Activated CD4-positive, alpha-beta T cell treated with anti-CD3 and anti-CD28 coated beads, Interleukin-2, amount 50 U/mL, for 4 hours (primary cell): ENCODE measurements around the gene SUMF1.

ENCODE experiments used
- DNase-seq, 2 experiments: peaks; one replicate each; pipeline ENCODE4 v3.0.0-alpha.2; 2020

The SUMF1 gene

DNA sequence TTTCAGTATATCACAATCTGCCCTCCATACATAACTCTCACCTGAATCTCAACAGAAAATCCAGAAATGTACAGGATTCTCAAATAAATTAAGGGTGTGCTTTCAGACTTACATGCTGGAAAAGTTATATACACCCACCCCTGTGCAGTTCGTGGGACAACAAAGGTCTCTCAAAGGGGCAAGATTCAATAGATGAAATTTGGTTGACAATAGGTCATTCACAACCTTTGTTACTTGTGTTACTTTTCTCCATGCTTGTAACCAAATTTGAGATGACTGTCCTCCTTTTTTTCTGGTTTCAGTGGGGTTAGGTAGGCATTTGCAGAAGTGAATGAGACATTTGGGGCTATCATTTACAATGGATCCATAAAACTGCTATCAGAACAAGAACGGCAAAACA is 91.2 kb downstream of the SUMF1 start:
- DNase-seq = no peak

DNA sequence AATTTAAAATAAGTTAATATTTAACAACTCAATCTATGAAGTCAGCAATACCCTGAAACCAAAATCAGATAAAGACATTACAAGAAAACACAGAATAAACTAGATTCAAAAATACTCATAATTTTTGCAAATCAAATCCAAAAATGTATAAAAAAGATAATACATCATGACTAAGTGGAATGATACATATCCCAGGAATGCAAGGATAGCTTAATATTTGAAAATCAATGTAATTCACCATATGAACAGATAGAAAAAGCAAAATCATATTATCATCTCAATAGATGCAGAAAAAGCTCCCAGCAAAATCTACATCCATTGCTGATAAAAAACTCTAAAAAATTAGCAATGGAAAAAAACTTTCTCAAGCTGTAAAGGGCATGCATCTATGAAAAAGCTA is 93.4 kb downstream of the SUMF1 start:
- DNase-seq = no peak

DNA sequence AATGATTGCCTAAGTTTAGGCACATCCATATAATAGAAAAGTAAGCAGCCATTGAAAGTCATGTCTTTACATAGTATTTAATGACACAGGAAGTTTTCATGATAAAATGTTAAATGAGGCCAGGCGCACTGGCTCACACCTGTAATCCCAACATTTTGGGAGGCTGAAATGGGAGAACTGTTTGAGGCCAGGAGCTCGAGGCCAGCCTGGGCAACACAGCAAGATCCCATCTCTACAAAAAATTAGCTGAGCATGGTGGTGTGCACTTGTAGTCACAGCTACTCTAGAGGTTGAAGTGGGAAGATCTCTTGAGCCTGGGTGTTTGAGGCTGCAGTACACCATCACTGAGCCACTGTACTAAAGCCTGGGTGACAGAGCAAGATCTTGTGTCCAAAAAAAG is 104.5 kb downstream of the SUMF1 start:
- DNase-seq = no peak

DNA sequence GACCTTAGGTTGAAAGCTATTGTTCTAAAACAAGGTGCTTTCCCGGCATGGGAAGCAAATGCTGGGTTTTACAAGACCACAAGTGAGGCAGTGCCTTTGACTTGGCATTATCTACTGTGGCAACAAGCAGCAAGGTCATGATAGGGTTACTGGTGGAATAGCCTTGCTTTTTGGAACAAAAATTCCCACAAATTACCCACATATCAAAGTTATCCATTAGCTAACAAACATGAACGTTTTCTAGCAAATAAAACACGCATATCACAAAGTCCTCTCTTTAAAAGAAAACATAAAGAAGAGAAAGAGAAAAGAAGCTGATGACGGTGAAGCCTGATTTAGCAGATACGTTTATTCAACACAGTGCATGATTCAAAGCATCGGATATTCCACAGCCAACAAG is 106.3 kb downstream of the SUMF1 start:
- no peak for DNase-seq

DNA sequence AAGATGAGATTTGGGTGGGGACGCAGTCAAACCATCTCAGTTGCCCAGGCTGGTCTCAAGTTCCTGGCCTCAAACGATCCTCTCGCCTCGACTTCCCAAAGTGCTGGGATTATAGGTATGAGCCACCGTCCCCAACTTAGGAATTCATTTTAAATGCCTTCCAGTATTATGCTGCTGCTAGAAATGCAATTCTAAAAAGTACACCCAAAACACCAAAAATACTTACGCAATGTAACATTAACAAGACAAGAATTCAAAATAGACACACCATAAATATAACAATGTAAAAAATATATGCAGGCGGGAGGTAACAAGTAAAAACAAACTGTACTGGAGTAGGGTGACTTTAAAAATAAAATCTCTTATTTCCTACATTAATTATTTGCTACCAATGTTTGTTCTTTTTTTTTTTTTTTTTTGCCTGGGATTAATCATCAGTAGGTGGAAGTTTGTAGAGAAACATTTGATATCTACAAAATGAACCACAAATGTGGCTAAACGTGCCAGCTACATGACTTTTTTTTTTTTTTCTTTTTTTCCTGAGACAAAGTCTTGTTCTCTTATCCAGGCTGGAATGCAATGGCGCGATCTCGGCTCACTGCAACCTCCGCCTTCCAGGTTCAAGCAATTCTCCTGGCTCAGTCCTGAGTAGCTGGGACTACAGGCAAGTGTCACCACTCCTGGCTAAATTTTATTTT is 107.1 kb downstream of the SUMF1 start:
- DNase-seq = no peak

DNA sequence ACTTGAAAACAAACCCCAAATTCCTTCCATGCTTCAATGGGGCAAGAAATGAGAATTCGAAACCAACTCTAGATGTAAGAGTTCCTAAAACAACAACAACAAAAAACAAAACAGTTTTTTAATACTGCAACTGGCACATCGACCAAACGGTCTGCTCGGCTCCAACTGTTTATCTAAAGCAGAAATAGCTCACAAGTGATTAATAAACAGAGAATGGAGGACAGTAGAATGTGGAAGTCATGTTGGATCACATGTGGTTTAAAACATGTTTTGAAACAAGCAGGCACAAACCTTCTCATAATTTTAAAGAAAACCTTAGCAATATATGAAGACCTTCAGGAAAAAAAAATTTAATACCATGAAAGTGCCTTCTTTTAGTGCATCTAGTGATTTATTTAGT is 108.8 kb downstream of the SUMF1 start:
- no peak for DNase-seq

DNA sequence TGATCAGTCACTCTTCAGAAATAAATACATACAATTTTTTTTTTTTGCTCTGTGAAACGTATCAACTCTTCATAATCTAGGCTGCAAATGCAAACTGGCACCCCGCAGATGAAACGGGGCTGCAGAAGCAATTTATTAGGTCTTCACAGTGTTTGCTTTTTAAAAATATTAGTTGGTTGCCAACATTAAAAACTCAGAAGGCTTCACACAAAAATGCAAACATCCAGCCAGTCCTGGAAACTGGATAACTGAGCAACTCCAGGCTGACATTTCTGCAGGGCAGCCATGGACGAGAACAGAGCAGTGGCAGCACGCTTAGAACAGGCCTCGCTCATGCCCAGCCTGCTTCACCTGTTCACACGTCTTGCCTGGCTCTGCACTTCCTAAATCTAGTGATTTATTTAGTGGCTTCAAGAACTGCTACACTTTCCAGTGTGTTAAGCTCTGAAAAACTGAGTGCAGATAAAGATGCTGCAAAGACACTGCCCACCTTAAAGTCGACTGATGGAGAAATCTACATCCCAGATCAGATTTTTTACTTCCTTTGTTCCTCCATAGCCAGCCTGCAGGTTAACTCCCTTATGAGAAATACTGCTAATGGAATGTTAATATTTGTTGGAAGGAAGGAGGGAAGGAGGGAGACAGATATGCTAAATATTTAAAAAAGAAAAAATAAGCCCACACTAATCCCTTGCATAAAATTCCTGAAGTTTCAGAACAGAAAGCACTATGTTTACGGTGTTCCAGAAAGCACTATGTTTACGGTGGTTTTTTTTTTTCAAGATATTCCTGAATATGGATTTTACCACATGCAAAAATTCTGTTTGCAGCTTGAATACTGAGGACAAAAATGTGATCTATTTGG is 110.3 kb downstream of the SUMF1 start:
- DNase-seq = no peak

DNA sequence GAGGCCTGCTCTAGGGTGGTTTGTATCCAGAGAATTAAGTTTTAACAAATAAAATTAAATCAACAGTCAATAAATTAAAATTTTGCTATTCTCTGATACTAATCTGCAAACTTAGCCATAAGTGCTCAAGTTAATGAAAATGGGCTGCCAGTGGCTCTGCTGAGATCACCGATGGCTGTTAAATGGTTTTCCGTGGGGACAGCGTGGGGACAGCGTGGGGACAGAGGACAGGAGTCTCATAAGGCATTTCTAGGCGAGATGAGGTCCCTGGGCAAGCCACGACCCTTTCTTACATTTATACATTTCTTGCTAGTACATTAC is 110.9 kb downstream of the SUMF1 start:
- no peak for DNase-seq

DNA sequence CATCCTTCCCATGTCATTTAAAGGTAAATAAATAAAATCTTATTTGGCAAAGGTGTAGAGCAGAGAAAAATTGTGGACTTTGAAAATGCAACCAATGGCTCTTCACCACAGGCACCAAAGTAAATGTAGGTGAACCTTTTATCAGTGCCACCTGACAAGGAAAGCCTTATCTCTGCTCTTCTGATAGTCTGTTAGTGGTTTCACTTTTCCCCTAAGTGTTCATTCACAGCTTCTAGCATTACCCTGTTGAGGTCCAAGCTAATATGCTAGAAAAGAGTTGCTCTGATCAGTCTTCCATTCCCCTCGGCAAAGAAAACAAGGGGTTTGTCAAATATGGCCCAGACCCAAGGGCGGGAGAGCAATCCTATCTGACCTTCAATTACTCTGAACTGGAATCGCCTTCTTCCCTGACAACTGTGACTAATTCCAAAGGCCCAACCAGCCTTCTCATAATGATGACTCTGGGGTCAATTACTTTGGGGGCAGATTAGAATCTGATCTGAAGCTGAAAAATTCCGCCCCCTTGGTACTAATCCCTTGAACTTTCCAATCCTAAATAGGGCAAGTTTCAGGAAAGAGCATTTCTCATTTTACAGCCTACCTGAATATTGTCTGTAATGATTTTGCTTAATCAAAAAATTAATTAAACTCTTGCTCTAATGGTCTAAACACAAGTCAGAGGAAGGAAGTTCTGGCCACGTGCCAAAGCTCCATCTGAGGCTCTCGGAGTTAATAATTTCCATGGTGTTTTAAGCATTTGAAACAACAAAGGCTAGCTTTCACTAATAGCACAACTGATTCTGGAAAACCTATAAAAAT is 111.5 kb downstream of the SUMF1 start:
- no peak for DNase-seq

DNA sequence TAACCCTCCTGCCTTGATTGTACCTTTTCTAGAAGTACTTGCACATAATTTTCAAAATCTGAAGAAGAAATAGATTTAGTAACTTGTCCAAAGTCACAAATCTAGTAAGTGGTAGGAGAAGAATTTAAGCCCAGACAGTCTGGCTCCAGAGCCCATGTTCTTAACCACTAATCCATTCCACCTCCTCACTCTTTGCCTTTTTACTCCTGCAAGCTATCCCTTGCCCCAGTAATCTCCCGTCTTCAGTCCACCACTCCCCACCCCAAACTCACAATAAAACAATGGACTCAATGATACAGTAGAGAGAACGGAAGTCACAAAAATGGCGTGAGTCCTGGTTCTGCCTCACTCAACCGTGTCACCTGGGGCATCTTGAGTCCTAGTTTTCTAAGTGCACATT is 115.2 kb downstream of the SUMF1 start:
- DNase-seq = no peak

DNA sequence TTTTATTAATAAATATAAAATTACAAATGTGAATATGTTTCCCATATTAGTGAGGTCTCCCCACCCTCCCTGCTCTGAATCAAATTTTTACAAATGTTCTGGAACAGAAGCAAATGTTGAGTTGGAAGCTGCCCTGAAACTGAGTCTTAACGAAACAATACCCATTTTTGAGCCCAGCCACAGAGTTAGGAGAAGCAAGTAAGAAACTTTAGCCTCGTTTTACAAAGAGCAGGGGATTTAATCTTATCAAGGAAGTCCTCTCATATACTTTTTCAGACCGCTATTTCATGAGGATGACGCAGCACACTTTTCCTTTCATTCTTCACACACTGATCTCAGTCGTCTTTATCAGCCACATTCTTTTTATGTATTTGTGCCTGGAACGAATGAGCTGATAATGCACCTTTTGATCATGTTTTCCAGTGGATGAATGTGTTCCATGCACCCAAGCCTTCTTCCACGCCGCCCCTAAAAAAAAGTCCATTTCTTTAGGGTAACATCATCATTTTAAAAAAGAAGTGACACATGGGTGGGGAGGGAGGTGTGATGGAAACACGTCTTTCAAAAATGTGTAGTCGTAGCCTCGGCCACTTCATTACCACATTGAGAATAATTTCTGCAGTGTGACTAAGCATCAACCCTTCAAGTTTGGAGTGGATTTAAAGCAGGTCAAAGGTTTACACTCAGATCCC is 115.8 kb downstream of the SUMF1 start:
- peak; percentile 33 to 37 for DNase-seq

DNA sequence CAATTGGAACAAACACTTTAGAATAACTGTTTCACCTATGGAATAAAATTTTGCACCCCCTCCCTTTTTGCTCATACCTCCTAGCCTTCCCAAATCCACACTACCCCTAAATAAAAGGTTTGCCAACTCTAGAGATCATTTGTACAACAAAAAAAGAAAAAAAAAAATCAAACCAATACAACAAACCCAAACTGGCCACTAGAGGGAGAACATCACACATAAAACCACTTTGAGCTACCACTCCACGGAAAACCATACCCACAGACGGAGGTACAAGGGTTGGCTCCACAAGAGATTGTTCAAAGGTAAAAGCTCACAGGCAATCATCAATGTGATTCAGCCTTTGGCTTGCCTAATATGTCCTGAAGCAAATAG is 116.3 kb downstream of the SUMF1 start:
- DNase-seq = peak; percentile 30 to 35

DNA sequence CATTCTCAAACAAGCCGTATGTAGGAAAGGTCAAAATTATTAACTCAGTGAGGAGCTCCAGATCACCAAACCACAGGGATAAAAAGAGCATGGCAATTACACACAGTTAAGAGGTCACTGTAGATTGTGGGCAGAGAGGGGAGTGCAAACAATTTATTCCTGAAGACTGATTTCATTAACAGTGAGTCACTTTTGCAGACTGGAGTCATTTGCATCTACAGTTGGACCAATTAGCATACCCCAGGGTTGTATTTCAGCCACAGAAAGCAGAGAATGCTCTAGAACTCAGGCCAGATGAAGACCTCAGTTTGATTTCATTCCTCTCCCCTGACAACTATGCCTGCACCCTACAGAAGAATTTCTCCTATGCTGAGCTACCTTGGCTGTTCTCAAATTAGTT is 123.8 kb downstream of the SUMF1 start:
- DNase-seq = no peak

DNA sequence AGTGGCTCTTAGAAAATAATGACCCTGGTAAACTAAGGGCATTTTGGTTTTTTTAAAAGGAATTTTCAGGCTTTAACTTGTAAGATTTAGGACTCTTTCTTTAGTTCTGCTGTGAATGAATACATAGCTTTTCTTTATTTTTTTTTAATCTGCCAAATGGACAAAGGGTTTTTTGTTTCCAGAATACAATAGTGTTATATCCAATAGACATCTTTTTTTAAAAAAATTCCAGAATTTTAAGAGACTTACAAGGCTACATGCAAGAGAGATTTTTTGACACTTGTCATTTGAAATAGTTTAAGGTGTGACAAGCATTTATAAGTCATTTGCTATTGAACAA is 125.8 kb downstream of the SUMF1 start:
- DNase-seq = no peak

DNA sequence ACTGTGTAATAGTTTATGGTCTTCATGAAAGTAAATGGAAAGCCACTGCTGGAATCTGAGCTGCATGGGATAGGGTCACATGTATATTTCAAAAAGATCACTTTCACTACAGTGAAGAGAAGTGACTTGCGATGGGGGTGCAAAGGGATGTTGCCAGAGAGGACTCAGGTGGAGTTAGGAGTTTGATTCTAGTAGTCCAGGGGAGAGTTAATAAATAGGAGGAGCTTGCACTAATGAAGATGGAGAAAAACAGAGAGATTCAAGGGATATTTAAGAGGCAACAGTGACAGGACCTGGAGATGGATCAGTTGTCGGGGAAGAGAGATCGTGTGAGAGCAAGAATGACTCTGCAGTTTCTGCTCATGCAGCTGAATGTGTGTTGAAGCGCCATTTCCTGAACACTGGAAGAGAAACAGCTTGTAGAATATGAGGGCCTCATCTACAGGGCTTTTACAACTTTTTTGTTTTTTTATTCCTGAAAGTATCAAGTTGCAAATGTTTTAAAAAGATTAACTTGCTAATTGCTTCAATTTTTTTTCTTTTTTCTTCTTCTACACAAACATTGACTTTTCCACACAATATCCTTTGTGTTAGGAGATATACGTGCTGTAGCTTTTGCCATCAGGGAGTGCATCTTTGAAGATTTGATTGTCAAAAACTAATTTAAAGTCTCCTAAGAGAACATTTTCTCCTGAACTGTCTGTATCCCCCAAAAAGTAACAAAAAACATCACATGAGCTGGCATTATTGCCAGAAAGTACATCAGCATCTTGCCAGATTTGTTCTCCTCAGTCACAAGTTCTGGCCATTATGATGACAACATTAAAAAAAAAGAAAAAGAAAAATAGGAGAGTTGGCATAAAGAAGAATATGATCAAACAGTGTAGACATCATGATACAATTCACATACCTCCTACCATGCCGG is 126.4 kb downstream of the SUMF1 start:
- no peak for DNase-seq

DNA sequence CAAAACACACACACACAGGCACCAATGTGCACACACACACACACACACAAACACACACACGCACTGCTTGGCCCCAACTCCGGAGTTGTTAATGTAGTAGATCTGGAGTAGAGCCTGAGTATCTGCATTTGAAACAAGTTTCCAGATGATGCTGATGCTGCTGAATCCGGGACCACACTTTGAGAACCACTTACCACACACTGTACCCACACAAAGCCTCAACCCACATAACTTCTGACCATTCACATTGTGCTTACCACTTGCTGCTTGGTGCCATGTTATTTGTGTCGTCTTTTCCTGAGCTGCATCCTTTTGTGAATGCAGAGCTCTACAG is 127.0 kb downstream of the SUMF1 start:
- no peak for DNase-seq

DNA sequence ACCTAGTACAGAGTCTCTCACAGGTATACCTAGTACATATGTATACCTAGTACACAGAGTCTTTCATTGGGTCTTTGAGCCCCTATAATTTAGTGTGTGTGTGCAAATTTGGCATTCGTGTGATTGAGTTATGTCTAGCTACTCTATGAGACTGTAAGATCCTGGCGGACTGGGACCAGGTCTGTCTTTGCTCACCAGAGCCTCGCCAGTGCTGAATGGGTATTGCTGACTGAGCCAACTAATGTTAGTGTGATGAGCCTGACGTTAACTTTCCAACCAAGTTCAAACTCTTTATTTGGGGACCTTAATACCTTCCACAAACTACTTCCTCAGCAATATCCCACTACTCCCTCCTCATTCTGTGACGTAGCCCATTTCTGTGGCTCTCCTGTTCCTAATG is 128.3 kb downstream of the SUMF1 start:
- DNase-seq = no peak

DNA sequence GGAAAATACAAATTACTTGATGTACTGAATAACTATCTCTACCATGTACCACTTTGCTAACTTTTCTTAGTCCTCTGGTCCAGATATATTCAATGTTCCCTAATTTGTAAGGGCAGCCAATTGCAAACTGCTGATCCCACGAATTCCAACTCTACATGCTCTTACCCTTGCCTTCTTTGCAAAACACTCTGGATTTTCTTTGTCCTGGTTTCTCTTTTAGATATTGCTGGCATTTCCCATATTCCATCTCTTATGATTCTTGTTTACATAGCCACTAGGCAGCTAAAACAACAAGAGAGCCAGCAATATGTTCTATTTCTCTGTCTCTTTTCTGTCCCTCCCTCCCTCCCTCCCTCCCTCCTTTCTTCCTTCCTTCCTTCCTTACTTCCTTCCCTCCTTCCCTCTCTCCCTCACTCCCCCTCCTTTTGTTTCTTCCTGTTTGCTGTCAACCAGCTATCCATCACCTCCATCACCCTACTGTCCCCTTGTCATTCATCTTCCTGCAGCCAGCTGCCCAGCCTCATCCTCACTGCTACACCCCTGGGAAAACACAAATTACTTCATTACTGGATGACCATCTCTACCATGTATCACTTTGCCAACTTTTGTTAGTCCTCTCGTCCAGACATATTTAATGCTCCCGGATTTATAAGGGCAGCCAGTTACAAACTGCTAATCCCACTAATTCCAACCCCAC is 130.1 kb downstream of the SUMF1 start:
- no peak for DNase-seq

DNA sequence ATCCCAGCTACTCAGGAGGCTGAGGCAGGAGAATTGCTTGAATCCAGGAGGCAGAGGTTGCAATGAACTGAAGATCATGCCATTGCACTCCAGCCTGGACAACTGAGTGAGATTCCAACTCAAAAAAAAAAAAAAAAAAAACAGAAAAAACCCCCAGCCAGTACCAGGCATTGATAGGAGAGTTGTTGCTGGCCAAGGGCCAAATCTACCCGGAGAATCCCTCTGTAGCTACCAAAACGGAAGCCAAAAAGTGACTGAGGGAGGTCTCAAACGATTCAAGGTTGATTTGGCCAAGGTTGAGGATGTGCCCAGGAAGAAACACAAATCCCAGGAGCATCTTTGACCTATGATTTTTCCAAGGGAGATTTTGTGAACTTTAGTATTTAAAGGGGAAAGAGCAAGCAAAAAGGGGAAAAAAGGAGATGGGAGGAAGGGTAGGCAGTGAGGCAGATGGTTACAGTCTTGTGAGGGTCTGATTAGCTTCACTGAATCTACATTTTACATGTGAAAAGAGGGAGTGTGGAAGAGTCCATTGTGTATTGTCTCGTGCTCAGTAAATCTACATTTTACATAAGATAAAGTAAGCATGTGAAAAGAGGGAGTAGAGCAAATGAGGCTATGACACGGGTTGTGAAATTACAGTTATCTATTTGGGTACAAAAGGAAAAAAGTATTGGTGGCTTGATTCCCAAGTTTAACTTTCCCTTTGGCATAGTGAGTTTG is 131.1 kb downstream of the SUMF1 start:
- DNase-seq = no peak

DNA sequence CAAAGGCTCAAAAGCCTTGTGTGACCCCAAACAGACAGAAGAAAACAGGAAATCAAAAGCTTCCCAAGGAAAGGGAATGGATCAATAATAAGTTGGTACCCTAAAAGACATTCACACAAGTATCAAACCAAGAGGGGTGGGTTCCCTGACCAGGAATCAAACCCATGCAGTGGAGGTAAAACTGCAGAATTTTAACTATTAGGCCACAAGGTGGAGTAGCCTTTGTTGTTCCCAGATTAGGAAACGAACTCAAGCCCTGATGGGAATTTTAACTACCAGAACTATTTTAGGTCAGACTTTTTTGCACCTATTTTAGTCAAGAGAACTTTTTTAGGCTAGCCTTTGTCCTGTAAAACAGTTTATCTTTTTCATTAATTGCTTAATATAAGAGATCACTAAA is 132.5 kb downstream of the SUMF1 start:
- no peak for DNase-seq

DNA sequence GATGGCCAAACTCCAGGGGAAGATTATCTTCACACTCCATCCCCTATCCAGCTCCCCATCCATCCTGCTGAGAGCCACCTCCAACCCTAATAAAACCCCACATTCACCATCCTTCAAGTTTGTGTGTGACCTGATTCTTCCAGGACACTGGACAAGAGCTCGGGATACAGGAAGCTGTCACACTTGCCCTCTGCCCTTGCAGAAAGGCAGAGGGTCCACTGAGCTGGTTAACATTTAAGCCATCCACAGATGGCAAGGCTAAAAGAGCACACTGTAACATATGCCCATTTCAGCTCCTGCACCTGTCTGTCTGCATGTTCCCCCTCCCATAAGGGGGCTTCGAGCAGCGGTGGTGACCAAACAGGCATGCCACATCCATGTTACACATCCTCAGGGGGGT is 134.1 kb downstream of the SUMF1 start:
- no peak for DNase-seq
